ENCODE data around the gene TPGS1. TPM values are rescaled to one million over a fixed set of nuclear protein-coding genes. Genes with fewer than 3 reads are reported as not detected.

Gene TPGS1
- total RNA-seq, 1 donor from 2014 or later = 34.5 TPM

DNA sequence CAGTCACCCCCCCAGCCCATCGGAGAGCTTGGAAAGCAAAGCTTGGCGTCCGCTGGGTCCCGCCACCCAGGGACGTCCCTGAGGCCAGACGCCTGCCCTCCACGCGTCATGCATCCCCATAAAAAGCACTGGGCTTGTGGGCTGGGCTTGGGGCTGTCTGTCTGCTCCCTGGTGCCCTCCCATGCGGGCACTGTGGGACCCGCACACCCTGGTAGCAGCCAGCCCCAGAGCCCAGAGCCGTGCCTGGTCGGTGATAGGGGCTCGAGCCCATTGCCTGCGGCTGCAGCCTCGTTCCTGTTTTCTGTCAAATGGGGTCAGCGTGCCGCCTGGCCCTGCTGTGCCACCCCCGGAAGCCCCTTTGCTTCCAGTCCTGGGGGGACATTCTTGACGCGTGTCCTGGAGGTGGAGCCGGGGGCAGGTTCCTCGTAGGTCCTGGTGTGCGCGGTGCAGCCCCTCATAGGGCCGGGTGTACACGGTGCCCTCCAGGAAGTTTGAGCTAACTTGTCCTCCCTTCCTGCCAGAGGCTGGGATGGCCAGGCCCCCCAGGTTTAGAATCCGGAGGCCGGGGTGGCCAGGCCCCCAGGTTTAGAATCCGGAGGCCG lies 32.2 kb downstream of the TPGS1 start:
- no peak for DNase-seq

DNA sequence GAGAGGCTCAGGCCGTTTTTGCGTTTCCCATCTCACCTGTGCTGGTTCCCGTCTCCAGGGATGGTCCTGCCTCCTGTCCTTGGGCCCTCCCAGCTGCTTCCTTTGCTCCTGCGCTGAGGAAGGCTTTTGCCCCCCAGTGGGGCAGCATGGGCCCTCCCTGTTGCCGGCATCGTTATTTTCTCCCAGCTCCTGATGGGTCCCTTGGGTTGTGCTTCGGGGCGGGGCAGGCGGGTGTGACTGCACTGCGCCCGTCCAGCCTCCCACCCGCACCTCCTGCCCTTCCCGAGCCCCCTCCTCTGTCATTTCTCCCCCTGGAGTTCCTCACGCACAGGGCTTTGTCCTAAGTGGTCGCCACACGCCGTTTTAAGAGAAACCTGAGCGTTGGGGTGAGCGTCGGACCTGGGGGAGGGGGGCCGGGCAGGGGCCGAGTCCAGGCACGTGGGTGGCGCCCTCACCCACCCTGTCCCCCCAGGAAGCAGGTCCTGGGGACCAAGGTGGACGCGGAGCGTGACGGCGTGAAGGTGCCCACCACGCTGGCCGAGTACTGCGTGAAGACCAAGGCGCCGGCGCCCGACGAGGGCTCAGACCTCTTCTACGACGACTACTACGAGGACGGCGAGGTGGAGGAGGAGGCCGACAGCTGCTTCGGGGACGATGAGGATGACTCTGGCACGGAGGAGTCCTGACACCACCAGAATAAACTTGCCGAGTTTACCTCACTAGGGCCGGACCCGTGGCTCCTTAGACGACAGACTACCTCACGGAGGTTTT lies 33.8 kb downstream of the TPGS1 start:
- no peak for DNase-seq

DNA sequence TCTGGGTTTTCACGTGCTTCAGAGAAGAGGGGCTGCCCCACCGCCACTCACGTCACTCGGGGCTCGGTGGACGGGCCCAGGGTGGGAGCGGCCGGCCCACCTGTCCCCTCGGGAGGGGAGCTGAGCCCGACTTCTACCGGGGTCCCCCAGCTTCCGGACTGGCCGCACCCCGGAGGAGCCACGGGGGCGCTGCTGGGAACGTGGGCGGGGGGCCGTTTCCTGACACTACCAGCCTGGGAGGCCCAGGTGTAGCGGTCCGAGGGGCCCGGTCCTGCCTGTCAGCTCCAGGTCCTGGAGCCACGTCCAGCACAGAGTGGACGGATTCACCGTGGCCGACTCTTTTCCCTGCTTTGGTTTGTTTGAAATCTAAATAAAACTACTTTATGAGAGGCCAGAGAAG lies 34.4 kb downstream of the TPGS1 start:
- no peak for DNase-seq

DNA sequence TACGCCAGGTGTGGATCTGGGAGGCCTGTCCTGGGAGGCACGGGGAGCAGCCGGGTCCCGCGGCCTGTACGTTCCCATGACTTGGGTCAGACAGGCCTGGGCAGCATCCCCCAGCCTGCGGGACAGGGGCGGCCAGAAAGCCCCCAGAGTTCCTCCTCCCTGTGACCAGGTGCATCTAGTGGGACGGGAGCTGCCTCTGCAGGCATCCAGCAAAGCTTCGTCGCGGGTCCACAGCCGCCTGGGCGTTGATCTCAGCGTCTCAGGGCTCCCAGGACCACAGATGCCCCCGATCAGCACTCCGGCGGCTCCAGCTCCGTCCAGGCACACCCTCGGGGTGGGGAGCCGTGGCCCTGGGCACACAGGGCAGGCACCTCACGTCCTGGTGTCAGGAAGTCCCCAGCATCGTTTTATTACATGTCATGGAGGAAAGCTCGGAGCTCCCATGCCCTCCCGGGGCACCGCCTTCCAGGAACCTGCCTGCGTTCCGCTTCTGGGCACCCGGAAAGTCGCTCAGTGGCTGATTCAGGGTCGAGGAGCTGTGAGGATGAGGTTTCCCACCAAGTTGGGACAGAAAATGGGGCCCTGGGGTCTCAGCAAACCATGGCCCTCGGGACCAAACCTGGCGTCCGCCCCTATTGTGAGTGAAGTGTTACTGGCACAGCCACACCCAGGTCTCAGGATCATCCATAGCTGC lies 35.0 kb downstream of the TPGS1 start:
- no peak for DNase-seq

DNA sequence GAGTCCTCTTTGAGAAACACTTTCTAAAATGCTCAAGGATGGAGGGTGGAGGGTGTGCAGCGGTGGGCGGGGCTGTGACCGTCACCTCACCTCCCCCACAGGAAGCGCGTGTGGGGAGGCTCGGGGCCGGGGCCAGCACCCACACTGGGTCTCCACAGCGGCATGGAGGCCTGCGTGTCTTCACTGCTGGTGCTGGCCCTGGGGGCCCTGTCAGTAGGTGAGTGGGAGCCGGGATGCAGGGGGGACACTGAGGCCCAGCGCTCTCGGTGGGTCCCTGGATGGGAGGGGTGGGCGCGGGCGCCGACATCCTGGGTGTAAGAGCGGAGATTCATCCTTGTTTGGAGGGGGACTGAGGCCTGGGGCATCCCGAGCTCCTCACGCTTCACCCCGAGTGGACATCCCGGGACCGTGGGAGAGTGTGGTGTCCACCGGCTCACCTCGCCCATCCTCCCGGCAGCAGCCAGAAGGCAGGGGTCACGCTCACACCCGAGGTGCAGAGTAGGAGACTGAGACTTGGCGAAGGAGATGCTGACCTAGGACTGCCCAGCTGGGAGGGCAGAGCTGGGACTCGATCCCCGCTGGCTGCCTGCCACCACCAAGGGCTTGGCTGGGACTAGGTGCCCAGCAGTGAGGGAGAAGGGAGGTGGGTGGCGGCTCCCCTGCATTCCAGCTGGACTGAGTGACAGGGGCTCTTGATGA lies 36.8 kb downstream of the TPGS1 start, which contains the start of gene GZMM:
TSS of gene GZMM (plus strand) at position 144 of the 699 bp plus-strand sequence. CDS start at position 163, 19 bp downstream.
- DNase-seq = no peak

DNA sequence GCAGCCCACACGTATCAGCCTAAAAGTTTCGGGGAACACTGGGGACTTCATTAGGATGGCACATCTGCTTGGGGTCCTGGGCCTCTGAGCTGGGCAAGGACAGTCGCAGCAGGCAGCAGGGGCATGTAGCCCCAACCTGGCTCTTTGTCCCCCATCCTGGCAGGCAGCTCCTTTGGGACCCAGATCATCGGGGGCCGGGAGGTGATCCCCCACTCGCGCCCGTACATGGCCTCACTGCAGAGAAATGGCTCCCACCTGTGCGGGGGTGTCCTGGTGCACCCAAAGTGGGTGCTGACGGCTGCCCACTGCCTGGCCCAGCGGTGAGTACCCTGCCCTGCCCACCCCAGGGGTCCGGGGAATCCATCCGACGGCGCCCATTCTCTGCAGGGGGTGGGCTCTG lies 39.8 kb downstream of the TPGS1 start:
- DNase-seq = no peak

DNA sequence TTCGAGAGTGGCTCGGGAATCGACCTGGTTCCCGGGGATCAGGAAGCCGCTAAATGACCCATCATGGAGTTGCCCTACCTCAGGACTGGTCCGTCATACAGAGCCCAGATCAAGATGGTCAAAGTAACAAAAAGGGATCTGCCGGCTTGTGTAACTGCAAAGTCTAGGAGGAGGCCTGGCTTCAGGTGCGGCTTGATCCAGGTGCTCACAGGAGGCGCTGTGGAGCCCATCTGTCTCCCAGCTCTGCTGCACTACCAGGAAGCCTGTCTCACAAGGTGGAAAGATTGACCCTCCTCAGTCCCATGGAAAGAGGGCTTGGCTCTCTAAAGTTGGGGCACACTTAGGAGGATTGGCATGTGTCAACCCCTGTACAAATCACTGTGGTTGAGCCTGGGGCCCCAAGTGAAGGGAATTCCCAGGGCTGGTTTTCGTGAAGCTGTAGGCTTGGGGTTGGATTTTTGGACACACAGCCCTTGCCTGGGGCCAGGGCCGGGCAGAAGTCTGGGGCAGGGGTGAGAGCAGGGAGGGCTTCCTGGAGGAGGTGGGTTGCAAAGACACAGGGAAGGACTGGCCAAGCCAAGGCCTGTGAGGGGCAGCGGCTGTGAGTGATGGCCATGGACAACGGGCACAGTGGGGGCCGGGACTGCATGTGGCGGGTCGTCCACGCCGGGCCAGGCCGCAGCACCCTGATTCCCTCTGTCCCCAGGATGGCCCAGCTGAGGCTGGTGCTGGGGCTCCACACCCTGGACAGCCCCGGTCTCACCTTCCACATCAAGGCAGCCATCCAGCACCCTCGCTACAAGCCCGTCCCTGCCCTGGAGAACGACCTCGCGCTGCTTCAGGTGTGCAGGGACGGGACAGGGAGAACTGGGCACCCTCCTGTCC lies 40.8 kb downstream of the TPGS1 start:
- DNase-seq = no peak

DNA sequence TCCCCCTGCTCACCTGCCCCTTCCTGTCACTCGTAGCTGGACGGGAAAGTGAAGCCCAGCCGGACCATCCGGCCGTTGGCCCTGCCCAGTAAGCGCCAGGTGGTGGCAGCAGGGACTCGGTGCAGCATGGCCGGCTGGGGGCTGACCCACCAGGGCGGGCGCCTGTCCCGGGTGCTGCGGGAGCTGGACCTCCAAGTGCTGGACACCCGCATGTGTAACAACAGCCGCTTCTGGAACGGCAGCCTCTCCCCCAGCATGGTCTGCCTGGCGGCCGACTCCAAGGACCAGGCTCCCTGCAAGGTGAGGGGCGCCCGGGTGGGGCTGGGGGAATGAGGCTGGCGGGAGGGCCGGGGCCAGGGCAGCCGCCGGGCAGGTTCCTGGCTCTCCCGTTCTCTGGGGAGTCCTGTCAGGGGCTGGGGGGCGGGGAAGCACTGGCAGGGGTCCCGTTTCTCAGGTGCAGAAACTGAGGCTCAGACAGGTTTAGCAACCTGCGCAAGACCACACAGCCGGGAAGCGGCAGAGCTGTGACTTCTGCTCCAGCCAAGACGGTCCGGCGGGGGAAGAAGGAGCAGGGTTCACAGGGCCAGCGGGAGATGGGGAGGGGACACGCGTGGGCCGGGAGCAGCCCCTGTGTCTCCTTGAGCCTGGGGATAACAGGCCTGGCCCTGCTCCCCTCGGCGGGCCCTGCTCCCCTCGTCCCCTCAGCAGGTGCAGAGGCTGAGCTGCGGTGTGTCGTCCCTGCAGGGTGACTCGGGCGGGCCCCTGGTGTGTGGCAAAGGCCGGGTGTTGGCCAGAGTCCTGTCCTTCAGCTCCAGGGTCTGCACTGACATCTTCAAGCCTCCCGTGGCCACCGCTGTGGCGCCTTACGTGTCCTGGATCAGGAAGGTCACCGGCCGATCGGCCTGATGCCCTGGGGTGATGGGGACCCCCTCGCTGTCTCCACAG lies 41.9 kb downstream of the TPGS1 start:
- DNase-seq = no peak

DNA sequence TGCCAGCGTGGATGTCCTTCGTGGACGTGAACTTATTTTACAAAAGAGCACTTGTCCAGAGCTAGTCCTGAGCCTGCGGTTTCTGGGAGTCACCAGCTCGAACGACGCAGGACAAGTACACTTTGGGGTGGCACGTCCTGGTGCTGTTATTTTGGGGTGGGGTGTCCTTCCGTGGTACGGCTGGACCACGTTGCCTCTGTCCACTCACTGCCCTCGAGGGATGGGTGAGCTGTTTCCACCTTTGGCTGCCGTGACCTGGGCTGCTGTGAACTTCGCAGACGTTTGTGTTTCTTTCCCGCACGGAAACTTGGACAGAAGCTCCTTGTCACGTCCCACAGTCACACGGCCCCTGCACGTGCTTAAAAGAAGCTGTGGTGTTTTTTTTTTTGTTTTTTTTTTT lies 47.5 kb downstream of the TPGS1 start:
- DNase-seq = no peak

DNA sequence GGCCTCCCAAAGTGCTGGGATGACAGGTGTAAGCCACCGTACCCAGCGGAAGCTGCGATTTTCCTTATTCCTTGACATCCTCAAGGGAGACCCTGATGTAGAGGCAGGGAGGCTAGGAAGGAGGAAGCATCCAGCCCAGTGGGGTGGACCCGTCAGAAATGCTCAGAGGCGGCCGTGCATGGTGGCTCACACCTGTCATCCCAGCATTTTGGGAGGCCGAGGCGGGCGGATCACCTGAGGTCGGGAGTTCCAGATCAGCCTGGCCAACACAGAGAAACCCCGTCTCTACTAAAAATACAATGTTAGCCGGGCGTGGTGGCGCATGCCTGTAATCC lies 48.1 kb downstream of the TPGS1 start:
- no peak for DNase-seq

DNA sequence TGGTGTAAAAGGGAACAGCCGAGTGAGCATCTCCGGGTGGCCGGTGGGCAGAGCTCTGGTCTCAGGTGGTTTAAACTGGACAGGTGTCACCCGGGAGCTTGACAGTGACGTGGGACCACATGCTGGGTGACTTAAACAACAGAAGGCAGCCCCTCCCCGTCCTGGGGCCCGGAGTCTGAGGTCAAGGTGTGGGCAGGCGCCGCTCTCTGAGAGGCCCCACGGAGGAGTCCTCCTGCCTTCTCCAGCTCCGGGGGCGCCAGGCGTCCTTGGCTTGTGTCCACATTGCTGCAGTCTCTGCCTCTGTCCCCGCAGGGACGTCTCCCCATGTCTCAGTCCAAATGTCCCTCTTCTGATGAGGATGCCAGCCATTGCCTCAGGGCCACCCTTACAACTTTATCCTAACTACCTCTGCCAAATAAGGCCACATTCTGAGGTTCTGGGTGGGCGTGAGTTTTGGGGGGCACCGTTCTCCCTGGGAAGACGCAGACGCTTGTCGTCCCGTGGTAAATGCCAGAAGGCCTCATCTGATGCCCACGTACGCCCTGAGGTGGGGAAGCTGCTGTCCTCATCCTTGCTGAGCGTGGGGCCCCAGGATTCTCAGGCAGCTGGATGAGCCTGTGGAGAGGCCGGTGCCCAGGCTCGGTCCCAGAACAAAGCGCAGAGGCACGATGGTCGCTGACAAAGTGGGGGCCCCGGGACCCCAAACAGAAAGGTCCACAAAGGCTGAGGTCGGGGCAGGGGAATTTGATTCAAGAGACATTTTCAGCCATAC lies 49.5 kb downstream of the TPGS1 start:
- DNase-seq = no peak

DNA sequence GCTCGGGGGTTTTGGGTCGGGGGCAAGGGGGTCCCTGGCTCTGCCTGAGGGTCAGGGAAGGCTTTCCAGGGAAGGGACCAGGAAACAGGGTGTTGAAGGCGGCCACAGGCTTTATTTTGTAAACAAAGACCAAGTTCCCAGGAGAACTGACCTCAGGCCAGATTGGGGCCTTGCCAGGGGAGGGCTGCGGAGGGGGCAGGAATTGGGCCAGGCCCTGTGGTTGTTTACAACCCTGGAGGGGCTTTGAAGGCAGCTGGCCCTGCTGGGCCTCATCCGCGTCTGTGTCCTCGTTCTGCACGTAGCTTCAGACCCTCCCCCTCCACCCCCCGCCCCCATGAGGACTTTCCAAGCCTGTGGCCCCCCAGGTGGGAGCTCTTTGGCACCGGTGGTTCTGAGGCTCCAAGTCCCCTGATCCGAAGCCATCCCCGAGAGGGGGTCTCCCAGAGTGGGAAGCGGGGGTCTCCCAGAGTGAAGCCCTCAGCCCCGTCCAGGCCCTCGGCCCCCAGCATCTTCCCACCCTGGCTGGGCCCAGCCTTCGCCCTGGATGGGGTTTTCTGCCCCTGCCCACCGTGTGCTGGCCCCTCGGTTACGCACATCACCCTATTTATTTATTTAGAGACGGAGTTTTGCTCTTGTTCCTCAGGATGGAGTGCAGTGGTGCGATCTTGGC lies 51.6 kb downstream of the TPGS1 start:
- DNase-seq = peak; percentile 24

DNA sequence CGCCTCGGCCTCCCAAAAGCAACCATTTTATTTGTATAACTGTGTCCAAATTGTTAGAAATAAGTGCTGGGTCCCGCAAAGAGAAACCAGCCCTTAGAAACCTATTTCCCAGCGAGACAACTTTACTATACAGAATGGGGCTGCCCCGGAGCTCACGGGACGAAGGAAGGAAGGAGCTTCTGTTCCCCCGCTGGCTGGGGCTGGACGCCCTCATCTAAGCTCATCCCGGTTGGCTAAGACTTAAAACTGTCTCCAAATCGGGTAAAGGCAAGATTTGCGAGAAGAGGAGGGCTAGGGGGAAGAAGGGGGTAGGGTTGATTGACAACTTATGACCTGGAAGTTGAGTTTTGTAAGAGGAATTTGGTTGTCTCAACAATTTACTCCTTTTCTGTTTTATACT lies 52.8 kb downstream of the TPGS1 start:
- DNase-seq = no peak

DNA sequence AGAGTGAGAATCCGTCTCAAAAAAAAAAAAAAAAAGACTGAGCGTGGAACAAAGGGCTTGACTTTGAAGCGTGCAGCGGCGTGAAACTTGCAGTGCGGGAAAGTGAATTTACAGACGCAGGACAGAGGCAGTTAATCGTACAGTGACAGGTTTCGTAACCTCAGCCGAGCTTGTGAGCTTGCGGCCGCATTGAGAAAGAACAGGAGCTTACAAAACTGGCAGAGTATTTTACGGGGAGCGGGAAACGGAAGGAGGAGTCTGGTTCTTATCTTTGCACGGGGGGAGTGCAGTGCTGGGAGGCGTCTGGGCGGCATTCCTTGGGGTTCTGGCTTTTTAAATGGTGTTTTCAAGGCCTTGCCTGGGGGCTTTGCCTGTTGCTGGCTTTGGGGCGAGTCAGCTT lies 59.1 kb downstream of the TPGS1 start:
- DNase-seq = peak; percentile 44

DNA sequence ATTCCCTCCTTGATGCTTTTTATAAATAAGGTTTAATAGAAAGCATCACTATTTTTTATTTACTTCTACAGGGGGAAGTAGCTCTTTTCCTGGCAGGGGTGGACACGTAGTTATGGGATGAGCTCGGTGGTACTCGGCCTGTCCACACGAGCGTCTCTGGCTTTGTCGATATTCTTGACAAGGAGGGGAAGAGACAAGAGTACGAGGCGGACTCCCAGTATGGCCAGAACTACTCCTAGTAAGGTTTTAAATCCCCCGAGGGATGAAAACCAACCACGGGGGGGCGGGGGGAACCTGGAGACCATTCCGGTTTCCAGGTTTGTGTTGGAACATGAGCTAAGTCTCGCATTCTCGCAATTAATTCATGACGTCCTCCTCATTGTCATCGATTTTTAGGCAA lies 59.5 kb downstream of the TPGS1 start:
- DNase-seq = no peak

DNA sequence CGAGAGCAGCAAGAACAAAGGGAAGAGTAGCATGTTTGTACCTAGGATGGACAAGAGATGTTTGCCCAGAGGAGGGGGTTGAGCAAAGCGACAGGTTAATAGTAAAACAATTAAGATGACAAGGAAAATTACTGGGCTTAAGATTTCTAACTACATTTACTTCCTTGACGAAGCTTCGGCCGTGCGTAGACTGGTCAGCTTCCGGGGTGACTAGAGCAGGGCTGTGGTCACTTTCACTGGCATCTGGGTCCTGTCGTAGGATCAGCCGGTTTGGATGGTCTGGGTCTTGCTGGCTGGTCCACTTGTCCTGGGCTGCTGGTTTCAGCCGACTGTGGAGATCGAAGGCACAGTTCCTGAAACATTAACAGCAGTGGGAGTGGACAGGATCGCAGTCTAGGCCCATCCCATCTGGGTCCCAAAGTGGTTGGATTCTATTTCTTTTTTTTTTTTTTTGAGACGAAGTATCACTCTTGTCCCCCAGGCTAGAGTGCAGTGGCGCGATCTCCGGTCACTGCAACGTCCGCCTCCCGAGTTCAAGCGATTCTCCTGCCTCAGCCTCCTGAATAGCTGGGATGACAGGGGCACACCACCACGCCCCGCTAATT lies 60.1 kb downstream of the TPGS1 start:
- no peak for DNase-seq

All from tongue (tissue), 2 donors.